ENCODE measurements around the gene DCUN1D3. TPM values are rescaled to one million over a fixed set of nuclear protein-coding genes. Genes with fewer than 3 reads are reported as not detected.
"Not testable (repeated sequence)": the region's sequence is repeated elsewhere in the genome, so short reads cannot be mapped to it uniquely, and the experiment has no call there.

The DCUN1D3 gene
- total RNA-seq, 3 donors from 2014 or later, result 5.8 to 7.5 (median 7.3) TPM

DNA sequence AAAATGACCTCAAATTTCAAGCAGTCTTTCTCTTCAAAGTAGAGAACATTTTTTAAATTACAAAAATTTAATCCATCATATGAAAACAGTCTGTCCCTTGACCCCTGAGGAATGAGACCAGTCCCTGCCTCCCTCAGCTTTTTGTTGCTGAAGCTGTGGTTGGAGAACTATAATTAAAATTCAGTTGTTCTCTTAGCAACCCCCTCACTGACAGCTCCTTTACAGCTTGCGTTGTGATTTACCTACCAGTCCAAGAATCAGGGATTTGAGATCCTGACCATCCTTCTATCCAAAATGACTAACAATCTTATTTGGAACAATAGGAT is 30.2 kb upstream of the DCUN1D3 start:
- Mint-ChIP-seq H3K36me3 (ENCODE audit: insufficient read depth) (peaks cover 6% of the 10 kb centered on the region), H3K27me3 (ENCODE audit: low read depth) (no peaks in the 10 kb centered on the region), H3K4me1 (ENCODE audit: low read depth) (no peaks in the 10 kb centered on the region), H3K4me3 (no peak overlapping the region), H3K9me3 (no peaks in the 10 kb centered on the region)
- DNase-seq (no peak), ATAC-seq (no peak)

DNA sequence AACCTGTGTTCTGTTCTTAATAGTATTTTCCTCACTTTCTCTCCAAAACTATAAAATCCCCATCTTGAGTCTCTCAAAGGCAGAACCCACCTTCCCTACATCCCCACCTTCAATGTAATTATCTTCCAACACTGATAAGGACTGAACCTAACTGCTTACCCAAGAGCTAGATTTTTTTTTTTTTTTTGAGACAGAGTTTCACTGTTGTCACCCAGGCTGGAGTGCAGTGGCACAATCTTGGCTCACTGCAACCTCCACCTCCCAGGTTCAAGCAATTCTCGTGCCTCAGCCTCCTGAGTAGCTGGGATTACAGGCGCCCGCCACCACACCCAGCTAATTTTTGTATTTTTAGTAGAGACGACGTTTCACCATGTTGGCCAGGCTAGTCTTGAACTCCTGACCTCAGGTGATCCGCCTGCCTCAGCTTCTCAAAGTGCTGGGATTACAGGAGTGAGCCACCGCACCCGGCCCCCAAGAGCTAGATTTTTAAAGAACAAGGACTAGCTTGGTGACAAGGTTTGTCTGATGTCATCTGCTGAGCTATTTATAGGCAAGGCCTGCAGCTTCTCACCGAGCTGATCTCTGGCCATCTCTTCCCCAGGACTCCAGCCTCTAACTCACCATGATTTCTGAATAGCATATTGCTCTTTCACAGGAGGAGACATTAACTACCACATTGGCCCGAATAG is 29.7 kb upstream of the DCUN1D3 start:
- not testable (repeated sequence) for ATAC-seq; H3K36me3 Mint-ChIP-seq (ENCODE audit: insufficient read depth); H3K4me1 Mint-ChIP-seq (ENCODE audit: low read depth); DNase-seq; H3K27me3 Mint-ChIP-seq (ENCODE audit: low read depth); H3K9me3 Mint-ChIP-seq; H3K4me3 Mint-ChIP-seq

DNA sequence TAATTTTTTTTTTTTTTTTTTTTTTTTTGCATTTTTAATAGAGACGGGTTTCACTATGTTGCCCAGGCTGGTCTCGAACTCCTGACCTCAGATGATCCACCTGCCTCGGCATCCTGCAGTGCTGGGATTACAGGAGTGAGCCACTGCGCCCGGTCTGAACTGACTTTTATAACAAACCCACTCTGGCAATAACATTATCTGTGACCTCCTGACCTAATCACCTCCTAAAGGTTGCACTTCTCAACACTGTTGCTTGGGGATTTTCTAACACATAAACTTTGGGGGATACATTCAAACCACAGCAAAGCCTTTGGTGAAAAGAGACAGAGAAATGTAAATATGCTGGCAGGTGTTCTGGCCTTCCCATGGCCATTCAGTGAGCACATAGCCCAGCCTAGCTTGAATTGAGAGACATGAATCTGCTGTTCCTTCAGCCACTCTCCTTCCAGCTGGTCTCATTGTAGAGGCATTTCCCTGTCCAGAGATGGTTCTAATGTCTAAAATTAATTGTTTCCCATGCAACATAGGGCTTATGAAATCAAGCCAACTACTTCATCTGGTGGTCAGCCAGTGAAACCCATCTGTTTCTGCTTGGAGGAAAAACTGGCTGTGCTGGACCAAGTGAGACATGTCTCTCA is 28.7 kb upstream of the DCUN1D3 start:
- Mint-ChIP-seq H3K4me3 (no peak overlapping the region), H3K36me3 (ENCODE audit: insufficient read depth) (peaks cover 10% of the 10 kb centered on the region), H3K4me1 (ENCODE audit: low read depth) (no peaks in the 10 kb centered on the region), H3K9me3 (no peaks in the 10 kb centered on the region), H3K27me3 (ENCODE audit: low read depth) (no peaks in the 10 kb centered on the region)
- DNase-seq (no peak), ATAC-seq (no peak)

DNA sequence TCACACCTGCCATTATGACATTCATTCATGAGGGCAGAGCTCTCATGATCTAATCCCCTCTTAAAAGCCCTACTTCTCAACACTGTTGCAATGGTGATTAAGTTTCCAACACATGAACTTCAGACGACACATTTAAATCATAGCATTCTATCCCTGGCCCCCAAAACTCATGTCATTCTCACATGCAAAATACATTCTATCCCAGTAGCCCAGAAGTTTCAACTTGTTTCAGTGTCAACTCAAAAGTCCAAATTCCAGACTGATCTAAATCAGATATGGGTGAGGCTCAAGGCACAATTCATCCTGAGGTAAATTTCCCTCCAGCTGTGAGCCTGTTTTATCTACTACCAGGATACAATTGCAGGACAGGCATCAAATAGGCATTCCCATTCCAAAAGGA is 25.6 kb upstream of the DCUN1D3 start:
- peaks cover 13% of the 10 kb centered on the region for H3K36me3 Mint-ChIP-seq (ENCODE audit: insufficient read depth)
- H3K4me1 Mint-ChIP-seq (ENCODE audit: low read depth), result no peaks in the 10 kb centered on the region
- ATAC-seq (no peak), DNase-seq (no peak)
- H3K9me3 Mint-ChIP-seq, result no peaks in the 10 kb centered on the region
- no peak overlapping the region for H3K4me3 Mint-ChIP-seq
- H3K27me3 Mint-ChIP-seq (ENCODE audit: low read depth), result no peaks in the 10 kb centered on the region

DNA sequence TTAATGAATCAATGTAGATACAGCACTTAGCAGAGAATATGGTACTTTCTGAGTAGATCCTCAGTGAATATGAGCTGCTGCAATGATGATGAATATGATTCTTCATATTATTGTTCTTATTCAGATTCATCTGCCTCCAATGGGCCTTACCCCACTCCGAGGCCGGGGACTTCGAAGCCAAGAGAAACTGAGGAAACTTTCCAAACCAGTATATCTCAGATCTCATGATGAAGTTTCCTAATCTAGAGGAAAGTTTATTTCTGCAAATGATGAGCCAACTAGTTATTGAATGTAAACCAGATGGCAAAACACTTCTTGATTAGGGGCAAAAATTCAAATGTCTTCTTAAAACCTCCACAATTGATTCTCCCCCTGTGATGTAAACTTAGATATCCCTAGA is 23.7 kb upstream of the DCUN1D3 start:
- ATAC-seq, result no peak
- no peak overlapping the region for H3K4me3 Mint-ChIP-seq
- no peaks in the 10 kb centered on the region for H3K27me3 Mint-ChIP-seq (ENCODE audit: low read depth)
- peaks cover 13% of the 10 kb centered on the region for H3K36me3 Mint-ChIP-seq (ENCODE audit: insufficient read depth)
- no peak for DNase-seq
- H3K9me3 Mint-ChIP-seq, result no peaks in the 10 kb centered on the region
- peaks cover 1% of the 10 kb centered on the region for H3K4me1 Mint-ChIP-seq (ENCODE audit: low read depth)

DNA sequence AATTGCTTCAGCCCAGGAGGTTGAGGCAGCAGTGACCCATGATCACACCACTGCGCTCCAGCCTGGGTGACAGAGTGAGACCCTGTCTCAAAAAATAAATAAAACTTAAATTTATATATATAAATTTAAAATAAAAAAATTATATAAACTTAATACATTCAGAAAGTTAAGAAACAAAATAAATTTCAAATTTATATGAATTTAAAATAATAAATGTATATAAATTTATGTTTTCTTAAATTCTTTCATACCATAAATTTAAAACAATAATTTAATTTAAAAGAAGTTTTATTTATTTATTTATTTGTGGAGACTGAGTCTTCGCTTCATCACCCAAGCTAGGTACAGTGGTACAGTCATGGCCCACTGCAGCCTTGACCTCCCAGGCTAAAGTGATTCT is 20.6 kb upstream of the DCUN1D3 start:
- H3K9me3 Mint-ChIP-seq, result no peaks in the 10 kb centered on the region
- ATAC-seq (no peak), DNase-seq (no peak)
- peaks cover 1% of the 10 kb centered on the region for H3K4me1 Mint-ChIP-seq (ENCODE audit: low read depth)
- H3K4me3 Mint-ChIP-seq, result no peak overlapping the region
- H3K27me3 Mint-ChIP-seq (ENCODE audit: low read depth), result no peaks in the 10 kb centered on the region
- H3K36me3 Mint-ChIP-seq (ENCODE audit: insufficient read depth), result peaks cover 23% of the 10 kb centered on the region

DNA sequence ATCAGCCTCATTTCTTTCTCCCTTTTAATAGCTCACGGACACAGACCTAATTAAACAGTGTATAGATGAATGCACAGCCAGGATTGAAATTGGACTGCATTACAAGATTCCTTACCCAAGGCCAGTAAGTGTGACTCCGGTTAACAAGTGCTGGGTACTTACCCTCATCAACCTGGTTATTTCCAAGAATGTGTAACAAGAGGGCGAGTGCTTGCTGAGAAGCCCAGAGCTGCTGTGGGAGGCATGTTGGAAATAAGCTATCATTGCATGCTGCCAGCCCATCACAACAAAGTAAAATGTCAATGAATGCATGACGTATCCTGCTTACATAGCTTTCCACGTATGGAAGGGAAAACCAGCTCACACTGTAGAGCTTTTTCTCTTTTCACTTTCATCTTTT is 19.9 kb upstream of the DCUN1D3 start:
- ATAC-seq, result no peak
- no peak for DNase-seq

DNA sequence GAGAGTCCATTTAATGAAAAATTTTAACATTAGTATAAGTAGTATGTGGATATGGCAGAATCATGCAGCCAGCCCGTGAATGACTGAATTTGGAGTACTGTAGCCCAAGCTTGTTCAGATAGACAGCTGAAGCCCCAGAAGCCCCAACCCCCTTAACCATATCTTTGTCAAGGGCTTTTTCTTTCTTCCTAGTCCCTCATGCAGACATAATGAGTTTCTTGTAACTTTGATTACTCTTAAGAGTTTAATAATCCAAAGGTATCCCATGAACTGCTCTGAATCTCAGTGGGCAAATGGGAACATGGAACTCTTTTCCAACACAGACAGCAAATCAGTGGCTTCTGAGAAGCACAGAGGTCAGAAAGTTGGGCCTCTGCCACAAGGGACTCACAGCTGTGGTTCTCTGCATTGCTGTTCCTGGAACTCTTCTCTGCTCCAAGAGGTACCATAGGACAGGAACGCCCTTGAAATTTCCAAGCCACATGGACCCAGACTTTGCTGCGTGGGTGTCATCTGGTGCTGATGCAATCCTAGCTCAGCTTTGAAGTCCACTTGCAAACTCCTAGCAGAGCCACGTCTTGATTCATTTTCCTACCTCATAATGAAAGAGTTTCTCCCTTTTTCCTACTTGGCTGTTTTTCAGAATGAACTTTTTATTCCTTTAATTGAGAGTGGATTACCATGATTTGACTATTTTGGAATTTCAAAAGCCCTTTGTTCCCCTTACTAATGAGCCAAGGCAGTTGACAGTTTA is 18.5 kb upstream of the DCUN1D3 start:
- DNase-seq (no peak), ATAC-seq (no peak)
- Mint-ChIP-seq H3K27me3 (ENCODE audit: low read depth) (no peaks in the 10 kb centered on the region), H3K9me3 (no peaks in the 10 kb centered on the region), H3K4me3 (no peak overlapping the region), H3K36me3 (ENCODE audit: insufficient read depth) (peaks cover 20% of the 10 kb centered on the region), H3K4me1 (ENCODE audit: low read depth) (peaks cover 1% of the 10 kb centered on the region)

More for the DNA sequence above, 19.9 kb upstream of the DCUN1D3 start:
- Mint-ChIP-seq H3K4me3 (no peak overlapping the region), H3K36me3 (ENCODE audit: insufficient read depth) (peaks cover 24% of the 10 kb centered on the region), H3K4me1 (ENCODE audit: low read depth) (peaks cover 1% of the 10 kb centered on the region), H3K9me3 (no peaks in the 10 kb centered on the region), H3K27me3 (ENCODE audit: low read depth) (no peaks in the 10 kb centered on the region)

DNA sequence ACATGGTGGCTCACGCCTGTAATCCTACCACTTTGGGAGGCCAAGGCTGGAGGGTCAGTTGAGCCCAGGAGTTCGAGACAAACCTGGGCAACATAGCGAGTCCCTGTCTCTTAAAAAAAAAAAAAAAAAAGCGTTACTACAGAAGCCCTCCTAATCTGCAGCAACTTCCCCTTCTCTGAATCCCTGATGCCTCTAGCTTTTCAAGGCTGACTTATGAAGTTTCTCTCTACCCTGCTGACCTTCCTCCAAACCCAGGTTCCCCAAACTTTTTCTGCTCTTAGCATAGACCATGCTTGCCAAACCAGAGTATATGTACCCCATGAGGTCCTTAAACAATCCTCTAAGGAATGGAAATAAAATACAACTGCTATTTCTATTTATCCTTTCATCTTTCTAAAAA is 16.8 kb upstream of the DCUN1D3 start:
- ATAC-seq, result no peak

DNA sequence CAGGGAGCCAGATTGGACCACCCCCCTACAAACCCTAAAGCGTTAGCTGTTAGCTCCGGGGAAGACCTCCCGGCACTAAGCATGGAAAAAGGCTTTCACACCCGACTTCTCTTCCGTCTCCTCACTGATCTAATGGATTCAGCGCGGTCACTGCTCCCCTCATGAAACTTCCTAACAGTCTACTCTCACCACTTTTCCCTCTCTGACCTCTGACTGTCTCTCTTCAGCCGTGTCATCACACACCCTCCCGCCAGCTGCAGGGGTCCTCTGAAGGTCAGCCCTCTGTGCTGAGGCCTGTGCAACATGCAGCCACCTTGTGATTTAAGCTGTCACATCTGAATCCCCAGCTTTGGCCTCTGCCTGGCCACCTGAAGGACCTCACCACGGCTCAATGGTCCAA is 16.1 kb upstream of the DCUN1D3 start:
- no peak overlapping the region for H3K4me3 Mint-ChIP-seq
- no peak for ATAC-seq
- no peak for DNase-seq
- H3K36me3 Mint-ChIP-seq (ENCODE audit: insufficient read depth), result peaks cover 17% of the 10 kb centered on the region
- peaks cover 3% of the 10 kb centered on the region for H3K4me1 Mint-ChIP-seq (ENCODE audit: low read depth)
- H3K9me3 Mint-ChIP-seq, result no peaks in the 10 kb centered on the region
- no peaks in the 10 kb centered on the region for H3K27me3 Mint-ChIP-seq (ENCODE audit: low read depth)

More for the DNA sequence above, 16.8 kb upstream of the DCUN1D3 start:
- H3K36me3 Mint-ChIP-seq (ENCODE audit: insufficient read depth), result peaks cover 17% of the 10 kb centered on the region
- peaks cover 1% of the 10 kb centered on the region for H3K4me1 Mint-ChIP-seq (ENCODE audit: low read depth)
- no peaks in the 10 kb centered on the region for H3K9me3 Mint-ChIP-seq
- no peak overlapping the region for H3K4me3 Mint-ChIP-seq
- H3K27me3 Mint-ChIP-seq (ENCODE audit: low read depth), result no peaks in the 10 kb centered on the region
- no peak for DNase-seq

DNA sequence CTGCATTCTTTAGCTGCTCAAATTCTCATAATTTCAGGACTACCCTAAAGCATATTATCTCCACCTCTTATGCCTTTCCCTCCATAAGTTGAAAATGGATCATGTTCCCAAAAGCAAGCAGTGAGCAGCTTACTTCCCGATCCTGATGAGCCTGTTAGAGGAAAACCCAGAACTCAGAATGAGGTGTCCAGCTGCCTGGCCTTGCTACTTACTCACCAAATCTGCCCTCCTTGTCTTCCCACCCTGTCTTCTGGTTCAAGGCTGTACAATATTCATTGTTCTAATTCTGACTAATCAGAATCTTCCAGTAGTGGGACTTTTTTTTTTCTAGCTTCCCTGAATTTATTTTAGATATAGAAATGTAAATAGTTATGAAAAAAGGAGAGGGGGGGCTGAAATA is 11.2 kb upstream of the DCUN1D3 start:
- ATAC-seq (peak; percentile 14 to 39), DNase-seq (no peak)
- H3K9me3 Mint-ChIP-seq, result no peaks in the 10 kb centered on the region
- H3K27me3 Mint-ChIP-seq (ENCODE audit: low read depth), result no peaks in the 10 kb centered on the region
- peaks cover 13% of the 10 kb centered on the region for H3K4me1 Mint-ChIP-seq (ENCODE audit: low read depth)
- H3K36me3 Mint-ChIP-seq (ENCODE audit: insufficient read depth), result peaks cover 7% of the 10 kb centered on the region
- H3K4me3 Mint-ChIP-seq, result peak overlapping the region; percentile 24

DNA sequence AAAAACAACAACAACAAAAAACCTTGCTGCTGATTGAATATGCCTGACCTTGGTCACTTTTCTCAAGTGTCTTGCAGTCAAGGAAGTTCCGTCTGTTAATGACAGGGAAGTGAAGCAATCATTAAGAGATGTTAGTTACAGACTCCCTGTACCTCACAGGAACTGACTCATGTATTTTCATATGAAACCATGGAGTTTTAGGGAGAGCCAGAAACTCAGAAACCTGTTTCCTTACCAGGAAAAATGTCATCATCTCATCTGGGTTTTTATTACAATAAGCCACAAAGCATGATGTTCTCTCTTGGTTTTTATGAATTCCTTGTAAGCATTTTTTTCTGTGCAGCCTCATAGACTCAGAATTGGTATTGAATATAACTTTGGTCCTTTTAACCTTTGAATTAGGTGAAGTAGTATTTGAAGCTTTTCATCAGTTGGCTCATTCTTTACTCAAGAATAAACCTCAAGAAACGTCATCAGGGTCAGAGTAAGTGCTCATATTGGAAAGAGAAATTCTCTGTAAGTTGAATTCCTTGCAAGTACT is 10.7 kb upstream of the DCUN1D3 start:
- peaks cover 15% of the 10 kb centered on the region for H3K4me1 Mint-ChIP-seq (ENCODE audit: low read depth)
- no peak overlapping the region for H3K4me3 Mint-ChIP-seq
- H3K9me3 Mint-ChIP-seq, result no peaks in the 10 kb centered on the region
- no peaks in the 10 kb centered on the region for H3K27me3 Mint-ChIP-seq (ENCODE audit: low read depth)
- DNase-seq, result no peak
- peaks cover 5% of the 10 kb centered on the region for H3K36me3 Mint-ChIP-seq (ENCODE audit: insufficient read depth)
- ATAC-seq, result peak; percentile 76 to 79

DNA sequence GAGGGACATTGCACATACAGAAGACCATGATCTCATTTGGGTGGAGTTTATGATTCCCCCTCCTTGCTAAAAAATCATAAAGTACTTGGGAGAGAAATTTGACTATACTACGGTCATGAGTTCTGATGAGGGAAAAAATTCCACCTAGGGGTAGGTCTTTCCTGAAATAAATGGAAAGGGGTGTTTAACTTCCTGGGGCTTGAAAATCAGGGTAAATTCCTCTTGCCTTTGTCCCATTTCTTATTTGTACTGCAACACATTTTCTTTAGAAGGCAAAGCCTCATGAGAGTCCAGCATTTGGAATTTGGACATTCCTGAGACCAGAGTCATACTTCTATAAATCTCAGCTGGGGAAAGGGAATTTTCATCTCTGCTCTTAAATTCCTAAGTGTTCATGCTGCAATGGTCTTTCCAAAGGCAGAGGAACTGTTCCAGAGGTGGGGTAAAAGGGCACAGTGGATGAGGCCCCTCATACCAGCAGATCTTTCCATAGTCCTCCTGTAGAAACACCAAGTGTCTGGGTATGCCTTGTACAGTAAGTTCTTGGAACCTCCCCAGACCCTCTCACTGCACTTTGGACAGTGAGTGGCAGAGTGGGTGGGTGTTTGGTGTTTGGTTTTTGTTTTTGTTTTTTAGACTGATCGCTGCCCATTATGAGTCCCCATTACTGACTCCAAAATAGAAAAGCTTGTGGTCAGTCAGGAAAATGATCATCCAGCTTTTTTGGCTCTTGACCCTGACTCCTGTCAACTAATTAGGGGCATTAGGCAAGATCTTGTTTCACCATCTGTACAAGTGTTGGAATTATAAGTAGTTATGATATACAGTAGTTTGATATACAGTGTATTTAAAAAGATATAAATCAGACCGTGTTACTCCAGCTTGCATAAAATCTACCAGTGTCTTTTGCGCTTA is 6.4 kb upstream of the DCUN1D3 start:
- Mint-ChIP-seq H3K36me3 (ENCODE audit: insufficient read depth) (no peaks in the 10 kb centered on the region), H3K4me3 (no peak overlapping the region), H3K4me1 (ENCODE audit: low read depth) (peaks cover 48% of the 10 kb centered on the region), H3K27me3 (ENCODE audit: low read depth) (no peaks in the 10 kb centered on the region), H3K9me3 (no peaks in the 10 kb centered on the region)
- DNase-seq, result no peak
- no peak for ATAC-seq

DNA sequence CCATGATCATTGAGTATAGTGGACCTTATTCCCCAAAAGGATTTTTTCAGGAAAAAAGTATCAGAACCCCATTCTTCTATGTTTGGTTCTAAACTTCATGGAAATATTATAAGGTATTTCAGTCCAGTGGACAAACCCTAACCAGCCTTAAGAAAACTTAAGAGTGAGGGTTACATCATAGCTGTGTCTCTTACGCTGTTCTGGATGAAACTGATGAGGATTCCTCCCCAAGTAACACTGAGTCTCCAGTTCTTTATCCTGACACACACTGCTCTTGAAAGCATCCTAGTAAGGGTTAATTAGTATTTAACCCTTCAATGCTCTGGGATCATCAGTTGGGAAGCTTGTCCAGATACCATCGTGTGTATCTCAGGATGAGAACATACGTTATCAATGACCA is 5.4 kb upstream of the DCUN1D3 start:
- no peak for ATAC-seq
- Mint-ChIP-seq H3K36me3 (ENCODE audit: insufficient read depth) (no peaks in the 10 kb centered on the region), H3K27me3 (ENCODE audit: low read depth) (no peaks in the 10 kb centered on the region)

More for the DNA sequence above, 5.4 kb upstream of the DCUN1D3 start:
- Mint-ChIP-seq H3K4me1 (ENCODE audit: low read depth) (peaks cover 46% of the 10 kb centered on the region), H3K9me3 (no peaks in the 10 kb centered on the region), H3K4me3 (no peak overlapping the region)
- no peak for DNase-seq
